ENCODE results near the gene MTERF4.

MTERF4 gene

GRCh38 chr2:241053576-241054251 is 48.4 kb downstream of the MTERF4 start:
- no peak overlapping the region for H3K27ac ChIP-seq
- TF ChIP-seq, protein P1, sequence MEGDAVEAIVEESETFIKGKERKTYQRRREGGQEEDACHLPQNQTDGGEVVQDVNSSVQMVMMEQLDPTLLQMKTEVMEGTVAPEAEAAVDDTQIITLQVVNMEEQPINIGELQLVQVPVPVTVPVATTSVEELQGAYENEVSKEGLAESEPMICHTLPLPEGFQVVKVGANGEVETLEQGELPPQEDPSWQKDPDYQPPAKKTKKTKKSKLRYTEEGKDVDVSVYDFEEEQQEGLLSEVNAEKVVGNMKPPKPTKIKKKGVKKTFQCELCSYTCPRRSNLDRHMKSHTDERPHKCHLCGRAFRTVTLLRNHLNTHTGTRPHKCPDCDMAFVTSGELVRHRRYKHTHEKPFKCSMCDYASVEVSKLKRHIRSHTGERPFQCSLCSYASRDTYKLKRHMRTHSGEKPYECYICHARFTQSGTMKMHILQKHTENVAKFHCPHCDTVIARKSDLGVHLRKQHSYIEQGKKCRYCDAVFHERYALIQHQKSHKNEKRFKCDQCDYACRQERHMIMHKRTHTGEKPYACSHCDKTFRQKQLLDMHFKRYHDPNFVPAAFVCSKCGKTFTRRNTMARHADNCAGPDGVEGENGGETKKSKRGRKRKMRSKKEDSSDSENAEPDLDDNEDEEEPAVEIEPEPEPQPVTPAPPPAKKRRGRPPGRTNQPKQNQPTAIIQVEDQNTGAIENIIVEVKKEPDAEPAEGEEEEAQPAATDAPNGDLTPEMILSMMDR (conservative IDR thresholded peaks at IDR 0.05), result no peak
- no peak for TF ChIP-seq ZFX (IDR thresholded peaks at IDR 0.05)

DNA sequence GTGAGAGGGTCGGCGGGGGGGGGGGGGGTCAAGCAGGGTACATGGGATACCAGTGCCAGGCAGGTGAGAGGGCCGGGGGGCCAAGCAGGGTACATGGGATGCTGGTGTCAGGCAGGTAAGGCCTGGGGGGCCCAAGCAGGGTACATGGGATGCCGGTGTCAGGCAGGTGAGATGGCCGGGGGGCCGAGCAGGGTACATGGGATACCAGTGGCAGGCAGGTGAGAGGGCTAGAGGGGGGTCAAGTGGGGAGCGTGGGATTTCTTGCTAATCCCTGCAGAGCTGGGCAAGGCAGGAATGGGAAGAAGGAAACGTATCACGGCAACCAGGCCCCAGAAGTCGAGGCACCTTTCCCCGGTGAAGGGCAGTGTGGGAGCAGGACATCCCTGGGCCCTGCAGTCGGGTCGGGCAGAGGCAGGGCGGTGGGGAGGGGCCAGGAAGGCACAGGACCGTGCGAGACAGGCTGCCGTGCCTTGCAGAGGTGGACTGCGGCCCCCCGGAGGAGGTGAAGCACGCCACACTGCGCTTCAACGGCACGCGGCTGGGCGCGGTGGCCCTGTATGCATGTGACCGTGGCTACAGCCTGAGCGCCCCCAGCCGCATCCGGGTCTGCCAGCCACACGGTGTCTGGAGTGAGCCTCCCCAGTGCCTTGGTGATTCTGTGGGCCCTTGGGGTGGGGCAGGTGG is 49.3 kb downstream of the MTERF4 start:
- TF ChIP-seq, protein P1 (conservative IDR thresholded peaks at IDR 0.05), result no peak
- TF ChIP-seq ZFX (IDR thresholded peaks at IDR 0.05), result no peak
- no peak overlapping the region for H3K27ac ChIP-seq

- TF ChIP-seq, protein P1 (conservative IDR thresholded peaks at IDR 0.05), result no peak
- TF ChIP-seq ZFX (IDR thresholded peaks at IDR 0.05), result no peak
- H3K27ac ChIP-seq, result no peak overlapping the region
Observed at GRCh38 chr2:241051578-241052487, 50.3 kb downstream of the MTERF4 start.

DNA sequence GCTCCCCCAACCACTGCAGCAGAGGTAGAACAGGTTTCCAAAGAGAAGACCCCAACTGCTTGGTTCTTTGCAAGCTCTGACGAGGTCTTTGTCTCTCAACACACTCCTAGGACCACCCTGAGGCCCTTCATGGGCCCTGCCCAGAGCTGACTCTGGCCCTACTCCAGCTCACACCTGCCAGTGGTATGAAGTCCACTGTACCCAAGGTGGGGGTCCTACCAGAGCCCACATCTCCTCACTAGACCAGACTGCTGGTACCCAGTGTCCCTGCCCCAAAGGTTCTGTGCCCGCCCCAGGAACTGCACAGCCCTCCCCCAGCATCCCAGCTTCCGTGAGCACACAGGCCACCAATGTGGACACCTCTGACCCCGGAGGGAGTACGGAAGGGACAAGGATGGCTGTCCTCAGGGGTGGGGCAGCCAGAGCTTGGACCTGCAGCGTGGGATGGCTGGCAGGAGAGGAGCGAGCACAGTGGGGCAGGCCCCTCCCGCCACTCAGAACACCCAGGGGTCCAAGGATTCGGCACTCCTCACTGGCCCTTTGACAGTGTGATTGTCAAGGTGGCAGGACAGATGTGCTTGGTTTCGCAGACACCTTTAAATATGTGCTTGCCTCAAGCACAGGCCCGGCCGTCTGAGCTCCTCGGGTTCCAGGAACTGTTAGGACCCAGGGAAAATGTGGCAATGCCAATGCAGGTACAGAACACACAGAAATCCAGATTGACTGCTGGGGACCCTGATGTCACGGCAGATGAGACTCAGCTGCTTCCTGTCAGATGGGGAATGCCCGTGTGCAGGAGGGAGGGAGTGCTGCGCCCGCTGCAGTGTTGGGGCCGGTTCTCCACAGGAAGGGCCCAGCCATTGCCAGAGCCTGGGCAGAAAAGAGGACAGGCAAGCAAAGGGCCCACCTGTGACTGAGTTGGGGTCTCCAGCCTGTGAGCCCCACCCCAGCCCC is 51.2 kb downstream of the MTERF4 start:
- H3K27ac ChIP-seq, result no peak overlapping the region
- TF ChIP-seq, protein P1 (conservative IDR thresholded peaks at IDR 0.05), result no peak
- TF ChIP-seq ZFX (IDR thresholded peaks at IDR 0.05), result no peak

DNA sequence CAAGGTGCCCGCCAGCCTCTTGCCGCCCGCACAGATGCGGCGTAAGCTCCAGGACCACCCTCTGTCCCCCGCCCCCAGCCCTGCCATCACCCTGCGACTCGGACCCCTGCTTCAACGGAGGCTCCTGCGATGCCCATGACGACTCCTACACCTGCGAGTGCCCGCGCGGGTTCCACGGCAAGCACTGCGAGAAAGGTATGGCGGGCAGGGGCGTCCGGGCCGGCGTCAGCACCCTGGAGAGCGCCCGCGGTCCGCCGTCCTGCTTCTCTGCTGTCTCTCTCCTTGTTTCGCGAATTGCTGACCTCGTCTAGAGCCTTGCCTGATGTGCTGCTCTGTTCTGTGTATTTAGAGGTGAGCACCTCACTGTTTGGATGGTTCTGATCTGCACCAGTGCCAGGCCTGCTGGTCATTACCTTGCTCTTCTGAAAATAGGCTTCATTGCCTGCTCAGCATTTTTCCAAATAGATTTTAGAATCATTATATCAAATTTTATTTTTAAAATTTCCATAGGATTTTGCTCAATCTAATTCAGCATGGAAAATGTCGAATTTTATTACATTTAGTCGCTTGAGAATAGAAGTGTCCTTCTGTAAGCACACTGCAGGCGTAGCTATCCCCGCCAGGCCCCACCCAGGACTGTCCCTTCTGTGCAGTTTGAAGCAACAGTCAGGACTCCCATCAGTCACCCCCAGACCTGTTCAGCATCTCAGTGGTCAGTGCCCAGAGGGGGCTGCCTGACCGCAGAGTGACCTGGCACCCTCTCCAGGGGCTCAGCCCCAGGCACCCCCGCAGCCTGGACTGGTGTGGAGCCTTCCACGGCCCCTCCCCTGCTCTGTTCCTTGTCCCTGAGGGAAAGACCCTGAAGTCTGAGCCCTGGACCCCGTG is 52.1 kb downstream of the MTERF4 start:
- H3K27ac ChIP-seq, result no peak overlapping the region
- TF ChIP-seq ZFX (IDR thresholded peaks at IDR 0.05), result no peak
- TF ChIP-seq, protein P1 (conservative IDR thresholded peaks at IDR 0.05), result no peak

GRCh38 chr2:241048949-241049343 is 53.1 kb downstream of the MTERF4 start:
- TF ChIP-seq, protein P1 (conservative IDR thresholded peaks at IDR 0.05), result no peak
- no peak for TF ChIP-seq ZFX (IDR thresholded peaks at IDR 0.05)
- no peak overlapping the region for H3K27ac ChIP-seq

Data from C4-2B (cell line).